ENCODE measurements around the gene AP3S2. TPM values are rescaled to one million over a fixed set of nuclear protein-coding genes. Genes with fewer than 3 reads are reported as not detected.
A peak's percentile ranks its signal among the peaks of the same experiment; 100 is the strongest.
"Not testable (repeated sequence)": the region's sequence is repeated elsewhere in the genome, so short reads cannot be mapped to it uniquely, and the experiment has no call there.

AP3S2 gene
- total RNA-seq (2014; rRNA removed; shearing (Covaris generic)) = 47.9 and 53.0 TPM in 2 replicates
- 65.0 and 88.7 TPM in 2 replicates for polyA plus RNA-seq (2014; cell fraction: nucleus; rRNA removed)

- DNase-seq (ENCODE audit: extremely low read depth, low read depth) = peak; percentile 91
These were observed at the start of gene AP3S2 for GRCh38 chr15:89893696-89894447. TSS of gene AP3S2 (minus strand) at chr15:89893994. CDS start at chr15:89893949, 45 bp downstream.

DNA sequence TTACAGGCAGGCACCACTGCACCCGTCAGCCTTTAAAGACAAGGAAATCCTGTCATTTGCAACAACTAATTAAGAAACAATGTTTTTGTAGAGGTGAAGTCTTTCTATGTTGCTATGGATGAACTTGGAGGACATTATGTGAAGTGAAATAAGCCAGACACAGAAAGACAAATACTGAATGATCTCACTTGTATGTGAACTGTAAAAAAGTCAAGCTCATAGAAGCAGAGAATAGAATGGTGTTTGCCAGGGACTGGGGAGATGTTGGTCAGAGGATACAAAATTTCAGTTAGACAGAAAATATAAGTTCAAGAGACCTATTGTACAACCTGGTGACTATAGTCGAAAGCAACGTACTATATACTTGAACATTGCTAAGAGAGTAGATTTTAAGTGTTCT lies 46.1 kb upstream of the AP3S2 start:
- DNase-seq (ENCODE audit: extremely low read depth, low read depth) = no peak

DNA sequence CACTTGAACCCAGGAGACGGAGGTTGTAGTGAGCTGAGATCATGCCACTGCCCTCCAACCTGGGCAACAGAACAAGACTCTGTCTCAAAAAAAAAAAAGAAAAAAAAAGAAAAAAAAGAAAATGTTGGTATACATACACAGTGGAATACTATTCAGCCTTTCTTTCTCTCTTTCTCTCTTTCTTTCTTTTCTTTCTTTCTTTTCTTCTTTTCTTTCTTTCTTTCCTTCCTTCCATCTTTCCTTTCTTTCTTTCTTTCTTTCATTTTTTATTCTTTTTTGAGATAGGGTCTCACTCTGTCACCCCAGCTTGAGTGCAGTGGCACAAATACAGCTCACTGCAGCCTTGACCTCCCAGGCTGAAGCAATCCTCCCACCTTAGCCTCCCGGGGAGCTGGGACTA lies 45.6 kb upstream of the AP3S2 start:
- not testable (repeated sequence) for DNase-seq (ENCODE audit: extremely low read depth, low read depth)

DNA sequence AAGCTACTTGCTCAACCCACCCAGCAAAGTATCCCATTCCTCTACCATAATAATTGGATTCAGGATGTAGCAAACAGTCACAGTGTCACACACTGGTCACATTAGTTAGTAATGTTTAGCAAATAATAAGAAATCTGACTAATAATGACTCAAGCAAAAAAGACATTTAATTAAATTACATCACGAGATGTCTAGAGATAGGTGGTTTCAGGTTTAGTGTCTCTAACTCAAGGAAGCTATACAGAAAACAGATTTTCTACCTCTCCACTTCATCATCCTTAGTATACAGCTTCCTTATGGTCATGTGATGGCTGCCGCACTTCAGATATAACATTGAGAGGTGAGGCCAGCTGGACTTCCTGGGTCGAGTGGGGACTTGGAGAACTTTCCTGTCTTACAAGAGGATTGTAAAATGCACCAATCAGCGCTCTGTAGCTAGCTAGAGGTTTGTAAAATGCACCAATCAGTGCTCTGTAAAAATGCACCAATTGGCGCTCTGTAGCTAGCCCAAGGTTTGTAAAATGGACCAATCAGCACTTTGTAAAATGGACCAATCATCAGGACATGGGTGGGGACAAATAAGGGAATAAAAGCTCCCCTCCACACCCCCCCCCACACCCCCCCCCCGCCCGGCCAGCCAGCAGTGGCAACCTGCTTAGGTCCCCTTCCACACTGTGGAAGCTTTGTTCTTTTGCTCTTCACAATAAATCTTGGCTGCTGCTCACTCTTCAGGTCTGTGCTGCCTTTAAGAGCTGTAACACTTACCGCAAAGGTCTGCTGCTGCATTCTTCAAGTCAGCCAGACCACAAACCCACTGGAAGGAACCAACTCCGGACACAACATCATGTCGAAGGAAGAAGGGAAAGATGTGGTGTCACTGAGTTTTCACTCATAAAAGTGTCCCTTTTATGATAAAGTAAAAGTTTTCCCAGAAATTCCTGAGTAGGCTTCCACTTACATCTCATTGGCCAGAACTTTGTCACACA lies 43.9 kb upstream of the AP3S2 start:
- DNase-seq (ENCODE audit: extremely low read depth, low read depth) = no peak

- no peak for DNase-seq (ENCODE audit: extremely low read depth, low read depth)
These were observed 43.0 kb upstream of the AP3S2 start for GRCh38 chr15:89936786-89937265.

- DNase-seq (ENCODE audit: extremely low read depth, low read depth) = no peak
These were observed 42.4 kb upstream of the AP3S2 start for GRCh38 chr15:89936051-89936785.

GRCh38 chr15:89932880-89933279 lies 39.1 kb upstream of the AP3S2 start:
- no peak for DNase-seq (ENCODE audit: extremely low read depth, low read depth)

GRCh38 chr15:89928421-89928820 lies 34.6 kb upstream of the AP3S2 start:
- DNase-seq (ENCODE audit: extremely low read depth, low read depth) = no peak

DNA sequence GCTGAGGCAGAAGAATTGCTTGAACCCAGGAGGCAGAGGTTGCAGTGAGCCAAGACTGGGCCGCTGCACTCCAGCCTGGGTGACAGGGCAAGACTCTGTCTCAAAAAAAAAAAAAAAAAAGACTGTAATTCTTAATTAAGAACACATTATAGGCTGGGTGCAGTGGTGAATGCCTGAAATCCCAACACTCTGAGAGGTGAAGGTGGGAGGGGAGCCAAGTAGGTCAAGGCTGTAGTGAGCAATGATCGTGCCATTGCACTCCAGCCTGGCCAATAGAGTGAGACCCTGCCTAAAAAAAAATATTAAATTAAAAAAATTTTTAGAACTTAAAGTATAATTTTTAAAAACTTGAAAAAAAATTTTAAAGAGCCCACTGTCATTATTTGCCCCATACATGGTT lies 32.4 kb upstream of the AP3S2 start:
- DNase-seq (ENCODE audit: extremely low read depth, low read depth) = no peak

- no peak for DNase-seq (ENCODE audit: extremely low read depth, low read depth)
These were observed 23.8 kb upstream of the AP3S2 start for GRCh38 chr15:89917442-89918101.

DNA sequence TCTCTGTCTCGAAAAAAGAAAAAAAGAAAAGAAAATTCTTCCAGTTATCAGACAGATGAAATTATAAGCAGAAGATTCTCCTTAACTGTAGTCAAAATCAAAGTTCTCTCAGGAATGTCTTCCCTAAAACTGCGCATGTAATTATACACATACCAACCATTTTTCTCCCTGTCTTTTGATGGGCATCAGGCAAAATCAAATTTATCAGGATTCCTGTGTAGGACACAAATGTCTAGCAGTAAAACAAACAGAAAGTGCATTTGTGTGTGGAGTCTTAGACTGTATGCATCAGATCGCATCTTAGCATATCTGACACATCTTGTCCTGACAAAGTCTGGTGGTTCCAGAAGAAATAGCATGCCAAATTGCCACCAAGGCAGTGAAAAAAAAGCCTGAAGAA lies 22.9 kb upstream of the AP3S2 start:
- DNase-seq (ENCODE audit: extremely low read depth, low read depth) = no peak

- peak; percentile 14 for DNase-seq (ENCODE audit: extremely low read depth, low read depth)
These were observed 19.0 kb upstream of the AP3S2 start, which contains the start of gene ARPIN for GRCh38 chr15:89912674-89913396. TSS of gene ARPIN (minus strand) at chr15:89912952. CDS start at chr15:89912835, 117 bp downstream.

GRCh38 chr15:89912145-89912673 lies 18.4 kb upstream of the AP3S2 start:
- no peak for DNase-seq (ENCODE audit: extremely low read depth, low read depth)

DNA sequence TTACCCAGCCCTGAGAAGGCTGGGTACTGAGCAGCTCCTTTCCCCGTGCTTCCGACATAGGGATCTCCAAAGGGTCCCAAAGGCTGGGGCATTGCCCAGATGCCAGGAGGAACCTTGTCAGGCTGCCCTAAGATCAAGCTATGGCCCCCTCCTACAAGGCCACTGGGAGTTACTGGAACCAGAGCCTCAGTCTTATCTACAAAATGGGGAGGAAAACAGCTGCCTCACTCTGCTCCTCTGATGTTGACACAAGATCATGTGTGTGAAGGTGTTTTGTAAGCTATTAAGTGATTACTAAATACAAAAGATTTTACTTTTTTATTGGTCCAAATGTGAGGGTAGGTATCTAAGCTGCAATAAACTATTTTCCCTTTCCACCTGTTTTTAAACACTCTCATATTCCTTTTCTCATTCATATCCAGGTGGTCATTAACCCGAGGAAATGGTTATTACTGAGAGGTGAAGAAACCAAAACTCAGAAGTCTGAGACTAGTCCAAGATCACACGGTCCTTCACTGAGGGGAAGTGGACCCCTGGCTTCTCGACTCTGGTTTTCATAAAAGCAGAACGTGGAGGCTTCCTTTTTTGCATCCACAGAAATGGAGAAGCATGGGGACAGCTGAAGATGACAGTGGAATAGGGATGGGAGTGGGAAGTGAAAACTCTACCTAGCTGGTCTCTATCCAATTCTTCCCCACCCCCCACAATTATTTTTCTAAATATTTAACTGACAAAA lies 17.3 kb upstream of the AP3S2 start:
- DNase-seq (ENCODE audit: extremely low read depth, low read depth) = no peak

DNA sequence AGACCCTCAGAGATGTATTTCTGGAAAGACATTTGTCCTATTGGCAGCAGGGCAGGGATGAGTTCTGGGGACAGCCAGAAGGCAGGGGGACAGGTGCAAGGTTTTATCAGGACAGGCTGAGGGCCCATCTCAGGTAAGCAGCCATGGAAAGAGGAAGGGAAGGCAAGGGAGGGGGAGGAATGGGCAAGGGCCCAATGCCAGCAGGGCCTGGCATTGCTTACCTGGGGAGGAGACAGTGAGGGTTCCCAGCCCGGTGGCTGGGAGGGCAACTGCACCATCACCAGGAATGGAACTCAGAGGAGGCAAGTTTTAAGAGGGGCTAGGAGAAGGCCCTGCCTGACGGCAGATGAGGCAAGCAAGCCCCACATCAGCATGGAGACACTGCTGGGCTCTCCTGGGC lies 15.8 kb upstream of the AP3S2 start:
- no peak for DNase-seq (ENCODE audit: extremely low read depth, low read depth)

GRCh38 chr15:89908226-89908625 lies 14.4 kb upstream of the AP3S2 start:
- DNase-seq (ENCODE audit: extremely low read depth, low read depth) = no peak

DNA sequence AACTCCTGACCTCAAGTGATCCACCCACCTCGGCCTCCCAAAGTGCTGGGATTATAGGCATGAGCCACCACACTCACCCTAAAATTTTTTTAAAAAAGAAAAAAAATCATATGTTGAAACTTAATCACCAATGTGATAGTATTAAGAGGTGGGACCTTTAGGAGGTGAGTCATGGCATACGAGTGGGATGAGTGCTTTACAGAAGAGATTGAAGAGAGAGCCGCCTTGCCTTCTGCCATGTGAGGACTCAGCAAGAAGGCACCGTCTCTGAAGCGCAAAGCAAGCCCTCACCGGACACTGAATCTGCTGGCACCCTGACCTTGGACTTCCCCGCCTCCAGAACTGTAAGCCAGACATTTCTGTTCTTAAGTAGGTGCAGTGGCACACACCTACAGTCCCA lies 13.5 kb upstream of the AP3S2 start:
- no peak for DNase-seq (ENCODE audit: extremely low read depth, low read depth)

DNA sequence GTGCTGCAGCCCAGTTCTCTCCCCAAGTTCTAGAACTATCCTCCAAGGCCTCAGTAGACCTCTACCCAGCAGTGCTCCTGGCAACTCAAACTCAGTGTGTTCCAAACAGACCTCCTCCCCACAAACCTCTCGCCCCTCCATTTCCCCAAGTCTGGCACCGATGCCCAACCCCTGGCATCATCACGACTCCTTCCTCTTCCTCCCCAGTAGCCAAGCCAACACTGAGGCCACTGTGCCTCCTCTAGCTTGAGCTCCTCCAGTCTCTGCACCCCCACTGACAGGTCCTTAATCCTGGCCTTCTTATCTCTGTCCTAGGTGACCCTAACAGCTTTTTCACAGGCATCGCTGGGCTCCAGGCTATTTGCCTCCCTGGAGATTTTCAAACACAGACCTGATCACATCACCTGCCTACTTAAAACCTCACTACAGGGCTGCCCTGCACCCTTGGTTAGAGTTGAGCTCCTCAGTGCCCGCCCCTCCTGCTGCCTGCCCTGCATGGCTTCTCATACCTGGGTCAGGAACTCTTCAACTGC lies 12.1 kb upstream of the AP3S2 start:
- DNase-seq (ENCODE audit: extremely low read depth, low read depth) = no peak
